GM12878 (cell line): Measurements from ENCODE around the gene METAP2. TPM values are rescaled to one million over a fixed set of nuclear protein-coding genes. Genes with fewer than 3 reads are reported as not detected.

ENCODE experiments used
- ATAC-seq: fragments of 200-7000 bp; cut with Tn5 transposase; 3 replicates; pipeline ENCODE4 v1.9.1; 2020; ENCODE audit warnings: mild to moderate bottlenecking, moderate library complexity
- BruUV-seq: library from RNA; stranded (reverse); fragments of 400-500 nt; replicated peaks from 2 replicates; lab custom pipeline; 2021; lab: Mats Ljungman, UMichigan
- CTCF ChIA-PET: fragments of 300-600 bp; sonication (Branson Sonifier 250); formaldehyde crosslinking; extraction: SDS; loops from one replicate; lab custom pipeline; 2021; ENCODE audit warnings: inconsistent platforms; lab: Yijun Ruan, JAX
- POLR2A ChIA-PET: fragments of 350-600 bp; formaldehyde crosslinking; extraction: SDS; loops from one replicate; lab custom pipeline; 2021; ENCODE audit warnings: inconsistent platforms; lab: Charles Lee
- RAD21 ChIA-PET: fragments of 300-600 bp; sonication (Branson Sonifier 250); formaldehyde crosslinking; loops from one replicate; lab custom pipeline; 2023; ENCODE audit warnings: antibody characterized with exemption; ENCODE audit not compliant: unreplicated experiment; lab: Charles Lee
- SMC1A ChIA-PET: fragments of 300-600 bp; sonication (Branson Sonifier 250); formaldehyde crosslinking; loops from one replicate; lab custom pipeline; 2023; ENCODE audit not compliant: unreplicated experiment, uncharacterized antibody; lab: Charles Lee
- DNase-seq: peaks from one replicate; pipeline ENCODE4 v3.0.0-alpha.2; 2011; ENCODE audit warnings: low read depth, low spot score
- FAIRE-seq: peaks from 3 replicates; lab custom pipeline; 2011; peaks lifted over from hg19 to GRCh38; lab: Jason Lieb, UNC
- H2AFZ ChIP-seq: 2 replicates; pipeline ENCODE4 v1.6.0; 2011; ENCODE audit warnings: low read depth, low read length, control low read depth; ENCODE audit not compliant: control insufficient read depth
- H3K27ac ChIP-seq: 2 replicates; pipeline ENCODE4 v1.5.1; 2011; ENCODE audit warnings: control low read depth; ENCODE audit not compliant: control insufficient read depth, insufficient read depth
- H3K27me3 ChIP-seq, 2 experiments: replicated peaks in 1 of 2; 2 replicates each; pipeline versions ENCODE4 v1.6.0 to v1.6.1; 2011; ENCODE audit warnings: low read length in 1 of 2; ENCODE audit not compliant: control insufficient read depth in 2 of 2, insufficient read depth in 2 of 2
- H3K36me3 ChIP-seq, 2 experiments: 2 replicates each; pipeline ENCODE4 v1.5.1; 2011; ENCODE audit warnings: low read length in 1 of 2; ENCODE audit not compliant: control insufficient read depth in 2 of 2, insufficient read depth in 2 of 2
- H3K4me1 ChIP-seq: 2 replicates; pipeline ENCODE4 v1.6.1; 2011; ENCODE audit warnings: mild to moderate bottlenecking, low read length, moderate library complexity, mixed read lengths; ENCODE audit not compliant: control insufficient read depth, insufficient read depth
- H3K4me2 ChIP-seq: 2 replicates; pipeline ENCODE4 v1.6.0; 2011; ENCODE audit warnings: control low read depth; ENCODE audit not compliant: control insufficient read depth, insufficient read depth
- H3K4me3 ChIP-seq: fragments of 200-600 bp; sonication (generic); 2 replicates; pipeline ENCODE4 v1.5.1; 2016
- H3K79me2 ChIP-seq: 2 replicates; pipeline ENCODE4 v1.6.0; 2011; ENCODE audit warnings: low read length; ENCODE audit not compliant: control insufficient read depth, insufficient read depth
- H3K9ac ChIP-seq: 2 replicates; pipeline ENCODE4 v1.8.0; 2011; ENCODE audit warnings: low read length, control low read depth, mixed read lengths; ENCODE audit not compliant: control insufficient read depth, insufficient read depth
- H3K9me3 ChIP-seq: replicated peaks from 3 replicates; pipeline ENCODE4 v1.5.1; 2011; ENCODE audit warnings: mild to moderate bottlenecking, low read length; ENCODE audit not compliant: control insufficient read depth, insufficient read depth
- H4K20me1 ChIP-seq: 2 replicates; pipeline ENCODE4 v1.6.0; 2011; ENCODE audit not compliant: control insufficient read depth, insufficient read depth
- ATF2 ChIP-seq: IDR thresholded peaks from 2 replicates; pipeline ENCODE4 v1.6.1; 2012; ENCODE audit warnings: low read length, inconsistent platforms
- EZH2 ChIP-seq: IDR thresholded peaks from 2 replicates; pipeline ENCODE4 v1.6.1; 2012; ENCODE audit warnings: low read depth, mild to moderate bottlenecking, control low read depth, inconsistent platforms, low read length, borderline replicate concordance; ENCODE audit not compliant: control insufficient read depth
- IRF3 ChIP-seq: fragments of 450-650 bp; IDR thresholded peaks from 2 replicates; pipeline ENCODE4 v1.6.1; 2014; ENCODE audit warnings: mild to moderate bottlenecking
- NKRF ChIP-seq: fragments of 450-650 bp; conservative IDR thresholded peaks from 2 replicates; pipeline ENCODE4 v1.6.1; 2017; ENCODE audit warnings: mild to moderate bottlenecking, moderate library complexity
- SUPT20H ChIP-seq: IDR thresholded peaks from 2 replicates; pipeline ENCODE4 v1.6.1; 2011; ENCODE audit warnings: low read depth, mild to moderate bottlenecking, low read length, moderate library complexity, borderline replicate concordance; ENCODE audit not compliant: control insufficient read depth
- ZSCAN29 ChIP-seq: fragments of 450-650 bp; IDR thresholded peaks from 2 replicates; pipeline ENCODE4 v1.6.1; 2017; ENCODE audit warnings: mild to moderate bottlenecking, moderate library complexity
- WGBS: methylation state at CpG from one replicate; pipeline ENCODE4 v1.1.6; 2016; ENCODE audit warnings: low lambda C conversion rate; ENCODE audit not compliant: insufficient replicate concordance, insufficient coverage; ENCODE audit errors: missing lambda C conversion rate; 5-methylcytosine and 5-hydroxymethylcytosine counted together
- in situ Hi-C: fragments of 300-500 bp; cut with MboI; formaldehyde crosslinking; loops from 9 replicates; pipeline ENCODE4 v1.14.3; 2018; ENCODE audit warnings: mixed read lengths
- intact Hi-C: fragments of 100-400 bp; cut with micrococcal nuclease; formaldehyde crosslinking; loops from one replicate; pipeline ENCODE4 v1.14.2; 2022; ENCODE audit not compliant: unreplicated experiment
- polyA plus RNA-seq, 11 experiments: library from polyadenylated mRNA; depleted of rRNA in 4 of 11; unstranded in 6 of 11; stranded (reverse) in 5 of 11; fragments of >200 nt; fragmentation: Nextera tagmentation in 4 of 11; fragmentation: Illumina TruSeq in 1 of 11; extraction: Ambion mirVana in 4 of 11; extraction: Trizol in 1 of 11; gene quantifications; 1 replicate in 1 of 11; 2 replicates in 10 of 11; pipeline versions ENCODE4 v1.2.1 to v1.2.3, GENCODE V29; 2011 to 2016; ENCODE audit warnings: inconsistent platforms in 2 of 11, missing spikeins in 2 of 11, low read depth in 1 of 11
- total RNA-seq, 4 experiments: library from RNA; depleted of rRNA in 3 of 4; stranded (reverse); fragments of >200 nt in 3 of 4; fragmentation: Illumina TruSeq in 1 of 4; extraction: Trizol in 1 of 4; gene quantifications; 2 replicates each; pipeline versions ENCODE4 v1.2.1 to v1.2.3, GENCODE V29; 2013 to 2021
- TF ChIP-seq, protein P1 (sequence below): IDR thresholded peaks from 2 replicates; pipeline ENCODE4 v1.6.1; 2011; ENCODE audit warnings: borderline replicate concordance, low read depth, mild to moderate bottlenecking, moderate library complexity, low read length; ENCODE audit not compliant: insufficient read depth, poor library complexity, severe bottlenecking

The METAP2 gene
- total and polyA plus RNA-seq, 10 of the 15 experiments (the other 5 are each of a cell fraction or from before 2014, with no cell fraction given): 50.7 to 132 (median 73.9) TPM

- WGBS: under 1% methylated on average over 16 of the region's 16 CpGs
- intact Hi-C loops (loop anchor here (2.0 kb wide), 2 partner anchors 258 to 358 kb away; partner anchors contain the start of genes FGD6 and VEZT), in situ Hi-C loops (no loop called here)
- ChIA-PET CTCF (interaction anchor here (1.1 to 1.6 kb wide), 2 partner anchors 60 to 257 kb away, joined by 3 to 5 read pairs; partner anchors contain the start of genes FGD6 and VEZT), SMC1A (interaction anchor here (0.6 to 2.4 kb wide), 7 partner anchors 8 to 258 kb away, joined by 3 to 12 read pairs (median 4); partner anchors contain the start of genes FGD6 and VEZT), RAD21 (interaction anchor here (1.4 to 1.9 kb wide), 2 partner anchors 24 to 60 kb away, joined by 3 to 9 read pairs; no protein-coding TSS in a partner anchor), POLR2A (interaction anchor here (0.8 to 1.0 kb wide), 2 partner anchors 9 to 12 kb away, joined by 3 to 4 read pairs; no protein-coding TSS in a partner anchor)
- Histone ChIP-seq H3K27ac (peak overlapping the region; percentile 87), H3K4me1 (no peaks in the 10 kb centered on the region), H2AFZ (peak overlapping the region; percentile 87; the same call in 1 of the 2 replicates), H3K4me2 (peak overlapping the region; percentile 88), H3K4me3 (peak overlapping the region; percentile 98), H3K9me3 (no peaks in the 10 kb centered on the region), H3K79me2 (peaks cover 54% of the 10 kb centered on the region), H3K36me3 (peaks cover 0 to 20% of the 10 kb centered on the region in 2 experiments; a peak in 1 of 4 replicates), H3K9ac (peak overlapping the region; percentile 99), H3K27me3 (no peaks in the 10 kb centered on the region), H4K20me1 (no peaks in the 10 kb centered on the region)
- TF ChIP-seq NKRF (peak; percentile 14; the same call in 1 of the 2 replicates), ZSCAN29 (peak; percentile 91), IRF3 (no peak), SUPT20H (no peak), EZH2 (no peak), ATF2 (no peak)
- TF ChIP-seq, protein P1, sequence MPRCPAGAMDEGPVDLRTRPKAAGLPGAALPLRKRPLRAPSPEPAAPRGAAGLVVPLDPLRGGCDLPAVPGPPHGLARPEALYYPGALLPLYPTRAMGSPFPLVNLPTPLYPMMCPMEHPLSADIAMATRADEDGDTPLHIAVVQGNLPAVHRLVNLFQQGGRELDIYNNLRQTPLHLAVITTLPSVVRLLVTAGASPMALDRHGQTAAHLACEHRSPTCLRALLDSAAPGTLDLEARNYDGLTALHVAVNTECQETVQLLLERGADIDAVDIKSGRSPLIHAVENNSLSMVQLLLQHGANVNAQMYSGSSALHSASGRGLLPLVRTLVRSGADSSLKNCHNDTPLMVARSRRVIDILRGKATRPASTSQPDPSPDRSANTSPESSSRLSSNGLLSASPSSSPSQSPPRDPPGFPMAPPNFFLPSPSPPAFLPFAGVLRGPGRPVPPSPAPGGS: no peak
- ATAC-seq: peak; percentile 2
- no peak for FAIRE-seq
- no TSS peak for BruUV-seq
- DNase-seq: no peak
Measured at GRCh38 chr12:95474660-95474958, 657 bp downstream of the METAP2 start.
